K562 (cell line): ENCODE data around the gene CIART. TPM values are rescaled to one million over a fixed set of nuclear protein-coding genes. Genes with fewer than 3 reads are reported as not detected.
A peak's percentile ranks its signal among the peaks of the same experiment; 100 is the strongest.

Experiments
- CBX5 ChIP-seq: IDR thresholded peaks from 2 replicates; pipeline ENCODE4 v1.6.1; 2014; ENCODE audit warnings: low read depth, borderline replicate concordance
- FOS ChIP-seq: IDR thresholded peaks from 3 replicates; pipeline ENCODE4 v1.6.1; 2011; ENCODE audit not compliant: insufficient read length; ENCODE audit errors: extremely low read depth
- ILF3 ChIP-seq: fragments of 450-650 bp; IDR thresholded peaks from 2 replicates; pipeline ENCODE4 v1.6.1; 2018; ENCODE audit warnings: antibody characterized with exemption, mild to moderate bottlenecking, moderate library complexity, borderline replicate concordance
- MCM7 ChIP-seq, 2 experiments: fragments of 450-650 bp; IDR thresholded peaks; 2 replicates each; pipeline ENCODE4 v1.6.1; 2016 to 2018
- NR2F6 ChIP-seq: fragments of 450-650 bp; formaldehyde crosslinking; IDR thresholded peaks from 2 replicates; pipeline ENCODE4 v1.4.0; 2020; ENCODE audit warnings: mild to moderate bottlenecking
- PTRF ChIP-seq: fragments of 450-650 bp; IDR thresholded peaks from 2 replicates; pipeline ENCODE4 v1.6.1; 2016; ENCODE audit warnings: mild to moderate bottlenecking, missing genetic modification characterization, missing compliant biosample characterization
- RBM39 ChIP-seq: fragments of 200-400 bp; formaldehyde crosslinking; optimal IDR thresholded peaks from 2 replicates; pipeline ENCODE3; 2018; ENCODE audit warnings: low read depth, low read length
- SIN3A ChIP-seq, 2 experiments: fragments of 150-350 bp in 1 of 2; IDR thresholded peaks; 2 replicates each; pipeline ENCODE4 v1.6.1; 2011 to 2016; ENCODE audit warnings: borderline replicate concordance in 2 of 2, low read depth in 2 of 2, low read length in 2 of 2, mild to moderate bottlenecking in 2 of 2, moderate library complexity in 2 of 2; ENCODE audit not compliant: control insufficient read depth in 1 of 2
- TFAM ChIP-seq: fragments of 250-450 bp; sonication (Bioruptor Pico); conservative IDR thresholded peaks from 2 replicates; pipeline ENCODE4 v1.5.0; 2021; ENCODE audit warnings: mild to moderate bottlenecking, moderate library complexity
- ZMIZ1 ChIP-seq, 2 experiments: fragments of 150-350 bp in 1 of 2; IDR thresholded peaks; 2 replicates each; pipeline ENCODE4 v1.6.1; 2012 to 2016; ENCODE audit warnings: low read depth in 2 of 2, low read length in 2 of 2, mild to moderate bottlenecking in 1 of 2, moderate library complexity in 1 of 2
- polyA plus RNA-seq, 8 experiments: library from polyadenylated mRNA; depleted of rRNA in 4 of 8; stranded (reverse) in 5 of 8; unstranded in 3 of 8; fragments of >200 nt; fragmentation: Nextera tagmentation in 2 of 8; fragmentation: Illumina TruSeq in 1 of 8; extraction: Ambion mirVana in 2 of 8; extraction: Trizol in 1 of 8; gene quantifications; 2 replicates each; pipeline versions ENCODE4 v1.2.1 to v1.2.3, GENCODE V29; 2011 to 2014; ENCODE audit warnings: inconsistent platforms in 1 of 8, missing spikeins in 1 of 8
- total RNA-seq, 7 experiments: library from RNA; depleted of rRNA in 6 of 7; stranded (reverse); fragments of >200 nt in 6 of 7; fragmentation: Illumina TruSeq in 2 of 7; extraction: Trizol in 2 of 7; gene quantifications; 2 replicates each; pipeline versions ENCODE4 v1.2.1 to v1.2.3, GENCODE V29; 2011 to 2021; ENCODE audit warnings: low replicate concordance in 1 of 7
- TF ChIP-seq, protein P1 (sequence below), 2 experiments: fragments of 450-650 bp; formaldehyde crosslinking in 1 of 2; IDR thresholded peaks; 2 replicates each; pipeline versions ENCODE4 v1.4.0 to v1.6.1; 2014 to 2020; ENCODE audit warnings: mild to moderate bottlenecking in 2 of 2, borderline replicate concordance in 1 of 2, low read depth in 1 of 2
- TF ChIP-seq, protein P2 (sequence below): fragments of 250-450 bp; sonication (Bioruptor Pico); IDR thresholded peaks from 2 replicates; pipeline ENCODE4 v1.4.0; 2020; ENCODE audit warnings: mild to moderate bottlenecking, moderate library complexity, borderline replicate concordance

The CIART gene
- total and polyA plus RNA-seq, 9 of the 15 experiments (the other 6 are each of a cell fraction or from before 2014, with no cell fraction given) = 0.07 to 0.35 (median 0.19) TPM; not detected in 2

DNA sequence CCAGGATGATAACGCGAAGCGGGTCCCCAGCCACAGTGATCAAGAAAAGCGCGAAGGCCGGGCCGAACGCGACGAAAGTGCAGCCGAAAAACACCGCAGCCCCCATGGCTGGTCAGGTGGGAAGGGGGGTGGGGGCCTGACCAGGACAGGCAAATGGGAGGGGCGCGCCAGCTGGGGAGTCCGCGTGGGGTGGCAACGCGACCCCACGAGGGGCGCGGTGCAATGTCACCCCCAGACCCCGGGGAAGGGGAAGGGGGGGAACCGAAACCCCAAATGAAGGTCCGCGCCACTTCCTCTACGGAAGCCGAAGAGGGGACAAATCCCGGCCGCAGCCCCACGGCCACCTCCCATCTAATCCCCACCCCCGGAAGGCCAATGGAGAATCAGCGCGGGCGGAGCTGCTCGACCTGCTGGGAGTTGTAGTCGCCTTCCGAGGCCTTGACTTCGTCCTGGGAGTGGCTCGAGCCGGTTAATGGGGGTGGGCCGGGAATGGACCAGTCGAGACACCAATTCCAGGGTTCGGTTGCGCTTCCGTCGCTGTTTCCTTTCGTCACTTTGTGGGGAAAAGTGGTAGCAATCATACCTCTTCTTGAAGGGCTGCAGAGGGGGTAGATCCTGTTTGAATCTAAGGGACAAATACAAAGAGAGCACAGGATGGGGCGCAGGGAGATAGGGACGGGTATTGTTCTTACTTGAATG is 13.5 kb upstream of the CIART start, which contains the start of gene APH1A (continued):
- TF ChIP-seq, protein P1, sequence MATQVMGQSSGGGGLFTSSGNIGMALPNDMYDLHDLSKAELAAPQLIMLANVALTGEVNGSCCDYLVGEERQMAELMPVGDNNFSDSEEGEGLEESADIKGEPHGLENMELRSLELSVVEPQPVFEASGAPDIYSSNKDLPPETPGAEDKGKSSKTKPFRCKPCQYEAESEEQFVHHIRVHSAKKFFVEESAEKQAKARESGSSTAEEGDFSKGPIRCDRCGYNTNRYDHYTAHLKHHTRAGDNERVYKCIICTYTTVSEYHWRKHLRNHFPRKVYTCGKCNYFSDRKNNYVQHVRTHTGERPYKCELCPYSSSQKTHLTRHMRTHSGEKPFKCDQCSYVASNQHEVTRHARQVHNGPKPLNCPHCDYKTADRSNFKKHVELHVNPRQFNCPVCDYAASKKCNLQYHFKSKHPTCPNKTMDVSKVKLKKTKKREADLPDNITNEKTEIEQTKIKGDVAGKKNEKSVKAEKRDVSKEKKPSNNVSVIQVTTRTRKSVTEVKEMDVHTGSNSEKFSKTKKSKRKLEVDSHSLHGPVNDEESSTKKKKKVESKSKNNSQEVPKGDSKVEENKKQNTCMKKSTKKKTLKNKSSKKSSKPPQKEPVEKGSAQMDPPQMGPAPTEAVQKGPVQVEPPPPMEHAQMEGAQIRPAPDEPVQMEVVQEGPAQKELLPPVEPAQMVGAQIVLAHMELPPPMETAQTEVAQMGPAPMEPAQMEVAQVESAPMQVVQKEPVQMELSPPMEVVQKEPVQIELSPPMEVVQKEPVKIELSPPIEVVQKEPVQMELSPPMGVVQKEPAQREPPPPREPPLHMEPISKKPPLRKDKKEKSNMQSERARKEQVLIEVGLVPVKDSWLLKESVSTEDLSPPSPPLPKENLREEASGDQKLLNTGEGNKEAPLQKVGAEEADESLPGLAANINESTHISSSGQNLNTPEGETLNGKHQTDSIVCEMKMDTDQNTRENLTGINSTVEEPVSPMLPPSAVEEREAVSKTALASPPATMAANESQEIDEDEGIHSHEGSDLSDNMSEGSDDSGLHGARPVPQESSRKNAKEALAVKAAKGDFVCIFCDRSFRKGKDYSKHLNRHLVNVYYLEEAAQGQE (IDR thresholded peaks at IDR 0.05; ENCODE audit: borderline replicate concordance) = peak; percentile 71
- TF ChIP-seq, protein P1 (CRISPR knock-in tag; IDR thresholded peaks at IDR 0.05; ENCODE audit: low read depth) = no peak
- TF ChIP-seq PTRF = no peak
- no peak for TF ChIP-seq RBM39
- TF ChIP-seq ILF3 = no peak
- TF ChIP-seq MCM7 (IDR thresholded peaks at IDR 0.05) = no peak
- no peak for TF ChIP-seq TFAM (CRISPR knock-in tag)
- peak; percentile 72 to 80; a peak in 2 of 4 replicates for TF ChIP-seq SIN3A (IDR thresholded peaks at IDR 0.05; ENCODE audit: borderline replicate concordance in 2 of 2, control insufficient read depth in 1 of 2, low read depth in 2 of 2, low read length in 2 of 2)
- no peak for TF ChIP-seq ZMIZ1 (IDR thresholded peaks at IDR 0.05; ENCODE audit: low read depth in 2 of 2, low read length in 2 of 2)
- no peak for TF ChIP-seq NR2F6 (CRISPR knock-in tag)
- TF ChIP-seq FOS = no peak
- TF ChIP-seq, protein P2, sequence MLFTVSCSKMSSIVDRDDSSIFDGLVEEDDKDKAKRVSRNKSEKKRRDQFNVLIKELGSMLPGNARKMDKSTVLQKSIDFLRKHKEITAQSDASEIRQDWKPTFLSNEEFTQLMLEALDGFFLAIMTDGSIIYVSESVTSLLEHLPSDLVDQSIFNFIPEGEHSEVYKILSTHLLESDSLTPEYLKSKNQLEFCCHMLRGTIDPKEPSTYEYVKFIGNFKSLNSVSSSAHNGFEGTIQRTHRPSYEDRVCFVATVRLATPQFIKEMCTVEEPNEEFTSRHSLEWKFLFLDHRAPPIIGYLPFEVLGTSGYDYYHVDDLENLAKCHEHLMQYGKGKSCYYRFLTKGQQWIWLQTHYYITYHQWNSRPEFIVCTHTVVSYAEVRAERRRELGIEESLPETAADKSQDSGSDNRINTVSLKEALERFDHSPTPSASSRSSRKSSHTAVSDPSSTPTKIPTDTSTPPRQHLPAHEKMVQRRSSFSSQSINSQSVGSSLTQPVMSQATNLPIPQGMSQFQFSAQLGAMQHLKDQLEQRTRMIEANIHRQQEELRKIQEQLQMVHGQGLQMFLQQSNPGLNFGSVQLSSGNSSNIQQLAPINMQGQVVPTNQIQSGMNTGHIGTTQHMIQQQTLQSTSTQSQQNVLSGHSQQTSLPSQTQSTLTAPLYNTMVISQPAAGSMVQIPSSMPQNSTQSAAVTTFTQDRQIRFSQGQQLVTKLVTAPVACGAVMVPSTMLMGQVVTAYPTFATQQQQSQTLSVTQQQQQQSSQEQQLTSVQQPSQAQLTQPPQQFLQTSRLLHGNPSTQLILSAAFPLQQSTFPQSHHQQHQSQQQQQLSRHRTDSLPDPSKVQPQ (CRISPR knock-in tag) = no peak
- no peak for TF ChIP-seq CBX5
